GM03348 (cell line): ENCODE data around the gene ORAI3.
A peak's percentile ranks its signal among the peaks of the same experiment; 100 is the strongest.

Experiments used
- DNase-seq: peaks from one replicate; pipeline ENCODE4 v3.0.0; 2012; ENCODE audit warnings: low spot score

ORAI3 gene

GRCh38 chr16:30948667-30949649, at the start of gene ORAI3:
ORAI3 (plus strand) TSS chr16:30949068; CDS start chr16:30949290, 222 bp downstream.
- DNase-seq, result peak; percentile 83

DNA sequence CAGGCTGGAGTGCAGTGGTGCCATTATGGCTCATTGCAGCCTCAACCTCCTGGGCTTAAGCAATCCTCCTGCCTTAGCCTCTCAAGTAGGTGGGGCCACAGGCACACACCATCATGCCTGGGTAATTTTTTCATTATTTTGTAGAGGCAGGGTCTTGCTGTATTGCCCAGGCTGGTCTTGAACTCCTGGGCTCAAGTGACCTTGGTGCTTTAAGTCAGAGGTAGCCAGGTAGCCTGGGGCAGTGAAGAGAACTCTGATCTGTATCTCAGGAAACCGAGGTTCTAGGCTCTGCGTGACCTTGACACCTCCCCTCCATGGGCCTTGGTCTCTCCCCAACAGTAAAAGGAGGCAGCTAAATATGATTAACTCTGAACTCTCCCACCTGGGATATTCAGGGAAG, 49.1 kb upstream of the ORAI3 start:
- DNase-seq, result no peak

DNA sequence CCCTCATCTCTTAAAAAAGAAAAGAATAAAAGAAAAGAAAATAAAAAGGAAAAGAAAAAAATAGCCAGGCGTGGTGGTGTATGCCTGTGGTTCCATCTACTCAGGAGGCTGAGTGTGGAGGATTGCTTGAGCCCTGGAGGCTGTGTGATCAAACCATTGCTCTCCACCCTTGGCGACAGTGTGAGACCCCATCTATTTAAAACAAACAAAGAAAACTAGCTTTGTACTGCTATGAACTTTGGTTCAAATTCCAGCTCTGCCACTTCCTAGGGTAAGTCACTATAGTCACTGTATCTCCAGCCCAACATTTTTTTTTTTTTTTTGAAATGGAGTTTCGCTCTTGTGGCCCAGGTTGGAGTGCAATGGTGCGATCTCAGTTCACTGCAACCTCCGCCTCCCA, 48.3 kb upstream of the ORAI3 start:
- DNase-seq, result no peak

DNA sequence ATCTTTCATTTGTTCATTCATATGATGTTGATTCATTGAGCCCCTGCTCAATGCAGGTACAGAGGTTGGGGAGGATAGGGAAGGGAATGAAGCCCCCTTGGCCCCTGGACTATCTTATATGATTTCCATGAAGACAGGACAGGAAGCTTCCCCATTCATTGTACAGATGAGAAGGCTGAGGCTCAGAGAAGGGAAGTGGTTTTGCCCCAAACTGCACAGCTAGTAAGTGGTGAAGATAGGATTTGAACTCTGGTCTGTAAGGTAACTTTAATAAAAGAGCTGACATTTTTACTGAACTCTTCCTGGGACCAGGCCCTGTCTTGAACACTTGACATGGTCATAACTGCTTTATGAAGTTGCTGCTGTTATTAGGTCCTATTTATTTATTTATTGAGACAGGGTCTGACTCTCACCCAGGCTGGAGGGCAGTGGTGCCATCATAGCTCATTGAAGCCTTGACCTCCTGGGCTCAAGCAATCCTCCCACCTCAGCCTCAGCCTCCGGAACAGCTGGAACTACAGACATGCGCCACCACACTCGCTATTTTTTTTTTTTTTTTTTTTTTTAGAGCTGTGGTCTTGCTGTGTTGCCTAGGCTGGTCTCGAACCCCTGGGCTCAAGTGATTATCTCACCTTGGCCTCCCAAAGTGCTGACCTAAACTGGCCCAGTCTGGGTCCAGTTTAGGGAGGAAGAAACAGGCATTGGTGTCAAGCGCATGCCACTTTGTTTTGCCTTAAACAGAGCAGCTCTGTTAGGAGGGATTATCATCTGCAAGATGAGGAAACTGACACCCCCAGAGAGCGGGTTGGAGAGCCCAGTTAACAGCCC, 47.5 kb upstream of the ORAI3 start:
- DNase-seq, result no peak

DNA sequence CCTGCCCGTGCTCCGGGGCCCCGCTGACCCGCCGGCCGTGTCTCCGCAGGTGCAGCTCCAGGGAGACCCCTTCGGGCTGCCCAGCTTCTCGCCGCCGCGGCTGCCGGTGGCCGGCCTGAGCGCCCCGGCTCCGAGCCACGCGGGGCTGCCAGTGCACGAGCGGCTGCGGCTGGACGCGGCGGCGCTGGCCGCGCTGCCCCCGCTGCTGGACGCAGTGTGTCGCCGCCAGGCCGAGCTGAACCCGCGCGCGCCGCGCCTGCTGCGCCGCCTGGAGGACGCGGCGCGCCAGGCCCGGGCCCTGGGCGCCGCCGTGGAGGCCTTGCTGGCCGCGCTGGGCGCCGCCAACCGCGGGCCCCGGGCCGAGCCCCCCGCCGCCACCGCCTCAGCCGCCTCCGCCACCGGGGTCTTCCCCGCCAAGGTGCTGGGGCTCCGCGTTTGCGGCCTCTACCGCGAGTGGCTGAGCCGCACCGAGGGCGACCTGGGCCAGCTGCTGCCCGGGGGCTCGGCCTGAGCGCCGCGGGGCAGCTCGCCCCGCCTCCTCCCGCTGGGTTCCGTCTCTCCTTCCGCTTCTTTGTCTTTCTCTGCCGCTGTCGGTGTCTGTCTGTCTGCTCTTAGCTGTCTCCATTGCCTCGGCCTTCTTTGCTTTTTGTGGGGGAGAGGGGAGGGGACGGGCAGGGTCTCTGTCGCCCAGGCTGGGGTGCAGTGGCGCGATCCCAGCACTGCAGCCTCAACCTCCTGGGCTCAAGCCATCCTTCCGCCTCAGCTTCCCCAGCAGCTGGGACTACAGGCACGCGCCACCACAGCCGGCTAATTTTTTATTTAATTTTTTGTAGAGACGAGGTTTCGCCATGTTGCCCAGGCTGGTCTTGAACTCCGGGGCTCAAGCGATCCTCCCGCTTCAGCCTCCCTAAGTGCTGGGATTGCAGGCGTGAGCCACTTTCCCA, 46.6 kb upstream of the ORAI3 start:
- peak; percentile 91 for DNase-seq

GRCh38 chr16:30903002-30903401, 45.9 kb upstream of the ORAI3 start:
- no peak for DNase-seq

- peak; percentile 48 for DNase-seq
Observed at GRCh38 chr16:30903596-30903995, 45.3 kb upstream of the ORAI3 start.

DNA sequence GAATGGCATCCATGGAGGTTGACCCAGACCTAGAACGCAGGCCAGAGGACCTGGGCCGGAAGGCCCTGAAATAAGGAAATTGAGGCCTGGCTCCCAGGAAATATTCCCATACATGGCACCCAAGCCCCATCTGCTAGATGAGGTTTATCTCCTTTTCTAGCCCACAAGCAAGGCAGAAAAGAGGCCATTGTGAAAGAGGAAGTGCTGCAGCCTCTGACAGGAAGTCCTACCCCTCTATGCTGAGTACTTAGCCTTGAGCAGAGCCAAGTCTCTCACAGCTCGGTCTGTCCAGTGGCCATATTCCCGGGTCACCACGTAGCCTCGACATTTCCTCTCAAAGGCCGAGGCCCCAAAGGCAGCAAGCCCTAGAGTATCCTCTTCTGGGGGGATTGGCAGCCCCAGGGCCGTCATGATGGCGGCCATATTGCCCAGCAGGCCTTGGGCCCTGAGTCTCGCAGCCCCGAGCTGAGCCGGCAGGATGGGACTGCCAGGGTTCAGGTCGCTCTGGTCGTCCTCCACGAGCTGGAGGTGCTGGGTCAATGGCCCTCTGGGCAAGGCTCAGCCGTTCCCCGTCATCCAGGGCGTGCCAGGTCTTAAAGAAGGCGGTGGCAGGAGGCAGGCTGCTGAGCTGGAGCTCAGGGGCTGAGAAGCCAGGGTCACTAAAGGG, 44.6 kb upstream of the ORAI3 start:
- no peak for DNase-seq

DNA sequence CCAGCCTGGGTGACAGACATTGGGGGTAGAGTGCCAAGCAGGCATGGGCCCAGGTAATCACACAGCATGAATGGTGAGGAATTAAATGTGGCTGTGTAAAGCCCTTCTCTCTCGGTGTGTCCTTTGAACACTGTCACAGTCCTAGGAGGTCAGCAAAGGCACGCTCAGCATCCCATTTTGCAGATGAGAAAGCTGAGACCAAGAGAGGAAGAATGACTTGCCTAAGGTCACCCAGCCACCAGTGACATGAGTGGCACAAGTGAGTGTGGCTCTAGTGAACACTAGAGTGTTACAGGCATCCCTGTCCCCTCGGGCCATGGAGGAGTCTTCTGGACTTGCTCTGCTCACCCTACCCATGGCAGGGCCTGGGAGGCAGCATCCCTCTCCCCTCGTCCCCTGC, 41.8 kb upstream of the ORAI3 start:
- DNase-seq, result no peak

DNA sequence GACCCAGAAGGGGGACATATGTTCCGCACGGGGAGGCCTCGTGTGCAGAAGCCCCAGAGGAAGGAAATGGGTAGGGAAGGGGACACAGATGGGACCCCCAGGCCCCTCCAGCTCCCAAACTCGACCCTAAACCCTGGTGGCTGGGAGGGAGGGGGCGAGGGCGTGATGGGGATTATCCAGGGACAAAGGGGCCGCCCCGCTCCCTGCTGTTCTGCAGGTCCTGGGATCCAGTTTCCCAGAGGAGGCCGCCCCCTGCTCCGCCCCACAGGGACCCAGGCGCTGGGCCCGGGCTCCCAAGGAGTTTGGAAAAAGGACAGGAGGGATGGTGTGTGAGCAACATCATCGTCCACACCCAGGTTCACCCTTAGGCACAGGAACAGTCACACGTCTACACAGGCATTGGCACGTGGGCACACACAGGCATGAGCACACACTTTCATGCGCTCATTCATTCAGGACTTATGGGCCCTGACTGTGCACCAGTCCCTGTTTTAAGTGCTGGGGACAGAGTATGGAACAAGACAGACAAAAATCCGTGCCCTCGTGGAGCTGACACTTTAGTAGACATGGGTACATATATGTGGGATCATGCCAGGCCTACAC, 38.3 kb upstream of the ORAI3 start:
- DNase-seq, result no peak

DNA sequence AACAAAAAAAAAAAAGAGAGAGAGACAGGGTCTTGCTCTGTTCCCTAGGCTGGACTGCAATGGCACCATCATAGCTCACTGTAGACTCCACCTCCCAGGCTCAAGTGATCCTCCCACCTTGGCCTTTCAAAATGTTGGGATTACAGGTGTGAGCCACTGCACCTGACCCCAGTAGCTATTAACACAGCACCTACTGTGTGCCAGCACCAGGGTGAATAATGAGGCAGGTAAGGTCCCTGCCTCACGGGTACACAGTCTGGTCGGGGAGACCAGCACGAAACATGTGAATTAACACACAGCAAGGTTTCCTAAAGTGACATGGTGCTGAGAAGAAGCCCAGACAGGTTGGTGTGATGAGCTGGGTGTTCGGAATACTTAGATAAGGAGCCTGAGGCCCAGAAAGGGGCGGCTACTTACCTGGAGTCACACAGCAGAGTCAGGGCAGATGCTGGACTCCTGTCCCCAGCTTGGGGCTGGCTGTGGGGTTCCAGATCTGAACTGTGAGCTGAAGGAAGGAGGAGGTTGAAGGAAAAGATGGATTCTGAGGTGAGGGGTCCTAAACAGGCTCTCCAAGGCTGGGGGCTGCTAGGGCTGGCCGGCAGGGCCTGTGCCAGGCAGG, 36.0 kb upstream of the ORAI3 start:
- no peak for DNase-seq

GRCh38 chr16:30914830-30915229, 34.0 kb upstream of the ORAI3 start:
- no peak for DNase-seq

- DNase-seq, result no peak
Observed at GRCh38 chr16:30918614-30919013, 30.3 kb upstream of the ORAI3 start.

DNA sequence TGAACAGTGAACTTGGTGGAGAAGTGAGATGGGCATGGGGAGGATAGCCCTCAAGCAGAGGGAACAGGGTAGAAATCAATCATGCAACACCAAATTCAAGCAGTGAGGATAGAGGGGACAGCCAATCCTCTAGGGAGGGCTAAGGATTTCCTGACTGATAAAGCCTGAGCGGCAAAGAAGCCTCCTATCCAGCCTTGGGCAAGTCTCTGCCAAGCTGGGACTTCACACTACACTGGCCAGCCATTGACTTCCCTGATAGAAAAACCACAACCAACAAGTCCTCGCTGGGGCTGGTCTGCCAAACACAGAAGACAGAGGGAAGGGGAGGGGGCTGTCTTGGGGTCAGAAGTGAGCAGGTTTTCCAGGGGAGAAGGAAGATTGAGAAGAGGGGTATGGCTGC, 28.0 kb upstream of the ORAI3 start:
- no peak for DNase-seq

- DNase-seq, result no peak
Observed at GRCh38 chr16:30921459-30921747, 27.5 kb upstream of the ORAI3 start.

DNA sequence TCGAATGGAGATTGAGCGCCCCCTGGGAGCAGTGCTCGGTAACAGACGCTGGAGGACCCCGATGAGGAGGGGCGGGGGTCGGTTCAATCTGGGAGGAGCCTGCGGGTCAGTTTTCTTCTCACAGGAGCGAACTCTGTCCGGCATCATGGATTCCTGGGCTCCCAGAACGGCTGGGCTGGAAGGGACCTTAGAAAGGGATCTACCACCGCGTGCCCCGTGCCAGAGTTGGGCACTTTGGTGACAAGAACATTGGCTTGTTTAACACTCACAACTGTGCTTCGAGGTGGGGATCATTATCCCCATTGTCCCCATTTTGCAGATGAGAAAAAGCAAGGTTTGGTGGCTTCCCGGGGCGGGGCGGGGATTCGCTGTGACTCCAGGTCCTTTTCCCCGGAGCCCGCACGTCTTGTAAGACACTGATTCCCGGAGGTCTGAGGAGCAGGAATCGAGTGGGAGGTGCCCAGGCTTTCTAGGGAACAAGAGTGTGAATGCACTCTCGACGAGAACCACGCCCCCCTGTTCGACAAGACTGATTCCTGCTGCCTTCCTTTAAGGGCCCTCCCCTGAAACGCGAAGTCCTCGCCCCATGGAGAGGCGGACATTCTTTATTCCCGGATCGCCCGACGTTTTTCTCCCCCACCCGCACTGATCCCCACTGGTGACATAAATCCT, 27.0 kb upstream of the ORAI3 start:
- DNase-seq, result peak; percentile 87

GRCh38 chr16:30922420-30922959, 26.4 kb upstream of the ORAI3 start:
- peak; percentile 96 for DNase-seq

DNA sequence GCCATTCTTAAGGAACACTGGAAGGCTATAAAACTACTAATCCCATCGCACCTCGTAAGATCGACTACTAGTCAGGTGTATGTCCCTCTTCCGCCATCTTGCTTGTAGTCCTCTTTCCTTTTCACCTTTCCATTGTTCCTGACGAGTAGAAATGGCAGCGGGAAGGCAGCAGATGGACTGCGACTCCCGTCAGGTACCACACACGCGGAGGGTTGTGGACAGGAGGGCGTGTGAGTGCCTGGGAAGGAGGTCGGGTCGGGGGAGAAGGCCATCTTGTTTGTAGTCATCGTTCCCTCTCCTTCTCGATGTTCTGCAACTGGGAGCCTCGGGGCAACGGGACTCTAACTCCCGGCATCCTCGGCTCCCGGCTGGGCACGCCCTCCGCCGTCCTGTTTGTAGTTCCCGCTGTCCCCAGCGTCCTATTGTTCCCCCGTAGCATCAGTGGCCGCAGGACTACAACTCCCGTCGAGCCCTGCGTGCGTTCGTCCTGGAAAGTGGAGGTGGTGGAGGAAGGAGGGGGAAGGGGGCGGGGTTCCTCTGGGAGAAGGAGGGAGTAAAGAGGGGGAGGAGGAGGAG, 25.8 kb upstream of the ORAI3 start:
- DNase-seq, result peak; percentile 97

GRCh38 chr16:30923554-30924075, 25.3 kb upstream of the ORAI3 start, which contains the start of gene FBXL19:
FBXL19 (plus strand) TSS chr16:30923572; CDS start chr16:30925755, 2,183 bp downstream.
- no peak for DNase-seq
